Neural progenitor cell (in vitro differentiated cells): ENCODE results near the gene AIDA. TPM values are rescaled to one million over a fixed set of nuclear protein-coding genes. Genes with fewer than 3 reads are reported as not detected.

ENCODE experiments used
- DNase-seq: peaks from one replicate; pipeline ENCODE4 v3.0.0-alpha.2; 2016; ENCODE audit warnings: low spot score
- H2AFZ ChIP-seq: fragments of 200-600 bp; sonication (generic); replicated peaks from 2 replicates; pipeline ENCODE4 v1.6.1; 2016; ENCODE audit warnings: antibody characterized with exemption
- H3F3A ChIP-seq: fragments of 200-600 bp; sonication (generic); 2 replicates; pipeline ENCODE4 v1.6.1; 2016; ENCODE audit warnings: antibody characterized with exemption, low read depth
- H3K27ac ChIP-seq: fragments of 200-600 bp; sonication (generic); 2 replicates; pipeline ENCODE4 v1.5.1; 2016; ENCODE audit warnings: mild to moderate bottlenecking
- H3K27me3 ChIP-seq: fragments of 200-600 bp; sonication (generic); 2 replicates; pipeline ENCODE4 v1.6.1; 2016; ENCODE audit warnings: mild to moderate bottlenecking, moderate library complexity
- H3K36me3 ChIP-seq: fragments of 200-600 bp; sonication (generic); 2 replicates; pipeline ENCODE4 v1.5.1; 2016
- H3K4me1 ChIP-seq: fragments of 200-600 bp; sonication (generic); 2 replicates; pipeline ENCODE4 v1.6.1; 2016; ENCODE audit warnings: mixed run types
- H3K4me2 ChIP-seq: fragments of 200-600 bp; sonication (generic); 2 replicates; pipeline ENCODE4 v1.6.1; 2016
- H3K4me3 ChIP-seq: fragments of 200-600 bp; sonication (generic); 2 replicates; pipeline ENCODE4 v1.5.1; 2016
- H3K79me2 ChIP-seq: fragments of 200-600 bp; sonication (generic); 2 replicates; pipeline ENCODE4 v1.6.1; 2016; ENCODE audit warnings: low read depth
- H3K9ac ChIP-seq: fragments of 200-600 bp; sonication (generic); 2 replicates; pipeline ENCODE4 v1.6.1; 2016
- H3K9me3 ChIP-seq: fragments of 200-600 bp; sonication (generic); 2 replicates; pipeline ENCODE4 v1.5.1; 2016; ENCODE audit warnings: low read depth
- H4K20me1 ChIP-seq: fragments of 200-600 bp; sonication (generic); 2 replicates; pipeline ENCODE4 v1.6.1; 2016; ENCODE audit warnings: low read depth
- H3K27ac Mint-ChIP-seq: 3 replicates; pipeline ENCODE4 v1.8.0; 2021; ENCODE audit warnings: mixed read lengths
- H3K27me3 Mint-ChIP-seq: 2 replicates; pipeline ENCODE4 v1.8.0; 2022; ENCODE audit warnings: low read depth, mild to moderate bottlenecking, inconsistent platforms, moderate library complexity, mixed read lengths; ENCODE audit not compliant: insufficient read depth
- H3K36me3 Mint-ChIP-seq: 3 replicates; pipeline ENCODE4 v1.8.0; 2021; ENCODE audit warnings: mixed read lengths
- H3K4me1 Mint-ChIP-seq: 3 replicates; pipeline ENCODE4 v1.8.0; 2021; ENCODE audit warnings: mixed read lengths
- H3K4me3 Mint-ChIP-seq: 3 replicates; pipeline ENCODE4 v1.8.0; 2021; ENCODE audit warnings: mild to moderate bottlenecking, moderate library complexity, mixed read lengths
- H3K9me3 Mint-ChIP-seq: 3 replicates; pipeline ENCODE4 v1.8.0; 2020; ENCODE audit warnings: mixed read lengths
- EZH2 ChIP-seq: fragments of 200-600 bp; sonication (generic); IDR thresholded peaks from 2 replicates; pipeline ENCODE4 v1.6.1; 2017; ENCODE audit warnings: antibody characterized with exemption, mild to moderate bottlenecking, moderate library complexity
- EZH2phosphoT487 ChIP-seq: fragments of 200-600 bp; sonication (generic); IDR thresholded peaks from 2 replicates; pipeline ENCODE4 v1.6.1; 2017; ENCODE audit warnings: antibody characterized with exemption
- total RNA-seq: library from RNA; depleted of rRNA; stranded (reverse); fragments of >200 nt; gene quantifications from 2 replicates; pipeline ENCODE4 v1.2.3, GENCODE V29; 2015; ENCODE audit warnings: low replicate concordance
- TF ChIP-seq, protein P1 (sequence below): fragments of 200-600 bp; sonication (generic); IDR thresholded peaks from 2 replicates; pipeline ENCODE4 v1.5.1; 2017; ENCODE audit warnings: antibody characterized with exemption, mild to moderate bottlenecking

Gene AIDA
- total RNA-seq, 1 donor from 2014 or later = 75.2 TPM

DNA sequence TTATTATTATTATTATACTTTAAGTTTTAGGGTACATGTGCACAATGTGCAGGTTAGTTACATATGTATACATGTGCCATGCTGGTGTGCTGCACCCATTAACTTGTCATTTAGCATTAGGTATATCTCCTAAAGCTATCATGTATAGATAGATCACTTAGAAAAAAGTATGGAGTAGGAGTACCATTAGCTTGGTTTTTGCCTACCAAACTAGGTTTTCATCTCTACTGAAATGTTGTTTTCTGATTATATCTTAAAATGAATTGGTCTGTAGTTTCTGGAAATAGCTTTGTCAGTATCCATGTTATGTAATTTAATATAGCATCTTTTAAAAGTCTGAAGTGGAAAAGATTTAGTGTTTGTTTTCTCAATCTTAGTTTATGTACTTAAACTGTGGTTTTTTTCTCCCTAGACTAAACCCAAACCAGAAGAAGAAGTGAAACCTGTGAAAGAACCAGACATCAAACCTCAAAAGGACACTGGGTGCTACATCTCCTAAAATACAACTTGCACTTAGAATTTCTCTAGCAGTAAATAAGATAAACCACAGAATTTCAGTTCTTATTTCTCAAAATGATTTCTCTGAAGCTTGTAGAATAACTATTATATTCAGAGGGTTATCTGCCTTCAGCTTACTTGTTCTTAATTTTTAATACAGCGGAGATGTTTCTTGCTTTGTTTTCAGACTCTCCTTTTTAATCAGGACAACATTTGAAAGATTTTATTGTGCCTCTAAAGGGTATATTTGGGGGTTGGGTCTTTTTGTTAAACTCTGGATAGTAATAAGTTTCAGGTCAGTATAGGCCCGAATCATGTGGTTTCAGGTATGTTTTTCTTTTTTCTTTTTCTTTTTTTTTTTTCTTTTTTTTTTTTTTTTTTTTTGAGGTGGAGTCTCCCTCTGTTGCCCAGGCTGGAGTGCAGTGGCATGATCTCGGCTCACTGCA lies 20.2 kb upstream of the AIDA start:
- Histone ChIP-seq H4K20me1 (peaks cover 5% of the 10 kb centered on the region), H3K79me2 (no peaks in the 10 kb centered on the region), H3K4me1 (peaks cover 24% of the 10 kb centered on the region), H3K9ac (no peak overlapping the region), H3K9me3 (no peaks in the 10 kb centered on the region), H3K27ac (no peak overlapping the region), H3K27me3 (no peaks in the 10 kb centered on the region), H3K36me3 (peaks cover 29% of the 10 kb centered on the region), H2AFZ (no peak overlapping the region), H3F3A (peaks cover 24% of the 10 kb centered on the region), H3K4me2 (no peak overlapping the region), H3K4me3 (no peak overlapping the region)
- Mint-ChIP-seq H3K27ac (no peak overlapping the region), H3K4me1 (peaks cover 9% of the 10 kb centered on the region), H3K36me3 (peaks cover 11% of the 10 kb centered on the region), H3K4me3 (no peak overlapping the region), H3K27me3 (no peaks in the 10 kb centered on the region), H3K9me3 (no peaks in the 10 kb centered on the region)
- DNase-seq = no peak
- TF ChIP-seq EZH2 (no peak), EZH2phosphoT487 (no peak)
- TF ChIP-seq, protein P1, sequence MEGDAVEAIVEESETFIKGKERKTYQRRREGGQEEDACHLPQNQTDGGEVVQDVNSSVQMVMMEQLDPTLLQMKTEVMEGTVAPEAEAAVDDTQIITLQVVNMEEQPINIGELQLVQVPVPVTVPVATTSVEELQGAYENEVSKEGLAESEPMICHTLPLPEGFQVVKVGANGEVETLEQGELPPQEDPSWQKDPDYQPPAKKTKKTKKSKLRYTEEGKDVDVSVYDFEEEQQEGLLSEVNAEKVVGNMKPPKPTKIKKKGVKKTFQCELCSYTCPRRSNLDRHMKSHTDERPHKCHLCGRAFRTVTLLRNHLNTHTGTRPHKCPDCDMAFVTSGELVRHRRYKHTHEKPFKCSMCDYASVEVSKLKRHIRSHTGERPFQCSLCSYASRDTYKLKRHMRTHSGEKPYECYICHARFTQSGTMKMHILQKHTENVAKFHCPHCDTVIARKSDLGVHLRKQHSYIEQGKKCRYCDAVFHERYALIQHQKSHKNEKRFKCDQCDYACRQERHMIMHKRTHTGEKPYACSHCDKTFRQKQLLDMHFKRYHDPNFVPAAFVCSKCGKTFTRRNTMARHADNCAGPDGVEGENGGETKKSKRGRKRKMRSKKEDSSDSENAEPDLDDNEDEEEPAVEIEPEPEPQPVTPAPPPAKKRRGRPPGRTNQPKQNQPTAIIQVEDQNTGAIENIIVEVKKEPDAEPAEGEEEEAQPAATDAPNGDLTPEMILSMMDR = no peak

GRCh38 chr1:222730866-222731265 lies 18.6 kb upstream of the AIDA start:
- H3K36me3 ChIP-seq = peaks cover 29% of the 10 kb centered on the region
- H3F3A ChIP-seq = peaks cover 8% of the 10 kb centered on the region
- Mint-ChIP-seq H3K9me3 (no peaks in the 10 kb centered on the region), H3K27ac (no peak overlapping the region), H3K36me3 (peaks cover 11% of the 10 kb centered on the region), H3K27me3 (no peaks in the 10 kb centered on the region), H3K4me1 (peaks cover 2% of the 10 kb centered on the region), H3K4me3 (no peak overlapping the region)
- H3K79me2 ChIP-seq = no peaks in the 10 kb centered on the region
- H2AFZ ChIP-seq = no peak overlapping the region
- DNase-seq = no peak
- TF ChIP-seq EZH2 (no peak), EZH2phosphoT487 (no peak)
- TF ChIP-seq, protein P1 = no peak
- H3K27me3 ChIP-seq = no peaks in the 10 kb centered on the region
- H3K27ac ChIP-seq = no peak overlapping the region
- H3K9me3 ChIP-seq = no peaks in the 10 kb centered on the region
- peaks cover under 1% of the 10 kb centered on the region for H4K20me1 ChIP-seq
- no peak overlapping the region for H3K9ac ChIP-seq
- H3K4me3 ChIP-seq = no peak overlapping the region
- no peak overlapping the region for H3K4me2 ChIP-seq
- peaks cover 8% of the 10 kb centered on the region for H3K4me1 ChIP-seq

GRCh38 chr1:222728746-222729145 lies 16.5 kb upstream of the AIDA start:
- H3K4me1 Mint-ChIP-seq = no peaks in the 10 kb centered on the region
- Histone ChIP-seq H3F3A (no peaks in the 10 kb centered on the region), H3K4me1 (no peaks in the 10 kb centered on the region), H2AFZ (no peak overlapping the region), H3K27ac (no peak overlapping the region), H3K27me3 (no peaks in the 10 kb centered on the region), H3K79me2 (no peaks in the 10 kb centered on the region), H3K9ac (no peak overlapping the region), H3K4me2 (no peak overlapping the region), H3K36me3 (peaks cover 24% of the 10 kb centered on the region), H3K4me3 (no peak overlapping the region), H3K9me3 (no peaks in the 10 kb centered on the region), H4K20me1 (no peaks in the 10 kb centered on the region)
- H3K4me3 Mint-ChIP-seq = no peak overlapping the region
- no peak overlapping the region for H3K27ac Mint-ChIP-seq
- no peaks in the 10 kb centered on the region for H3K27me3 Mint-ChIP-seq
- TF ChIP-seq EZH2 (no peak), EZH2phosphoT487 (no peak)
- TF ChIP-seq, protein P1 = no peak
- no peak for DNase-seq
- peaks cover 9% of the 10 kb centered on the region for H3K36me3 Mint-ChIP-seq
- no peaks in the 10 kb centered on the region for H3K9me3 Mint-ChIP-seq
